Pulmonary artery endothelial cell (primary cell): ENCODE measurements around the gene SEMA5B. TPM values are rescaled to one million over a fixed set of nuclear protein-coding genes. Genes with fewer than 3 reads are reported as not detected.

Experiments
- DNase-seq: peaks from one replicate; pipeline ENCODE4 v3.0.0-alpha.2; 2011; ENCODE audit warnings: low read depth, low spot score
- total RNA-seq: library from RNA; depleted of rRNA; stranded (reverse); fragments of >200 nt; gene quantifications from 2 replicates; pipeline ENCODE4 v1.2.3, GENCODE V29; 2014

Gene SEMA5B
- total RNA-seq, 1 donor from 2014 or later, result not detected

DNA sequence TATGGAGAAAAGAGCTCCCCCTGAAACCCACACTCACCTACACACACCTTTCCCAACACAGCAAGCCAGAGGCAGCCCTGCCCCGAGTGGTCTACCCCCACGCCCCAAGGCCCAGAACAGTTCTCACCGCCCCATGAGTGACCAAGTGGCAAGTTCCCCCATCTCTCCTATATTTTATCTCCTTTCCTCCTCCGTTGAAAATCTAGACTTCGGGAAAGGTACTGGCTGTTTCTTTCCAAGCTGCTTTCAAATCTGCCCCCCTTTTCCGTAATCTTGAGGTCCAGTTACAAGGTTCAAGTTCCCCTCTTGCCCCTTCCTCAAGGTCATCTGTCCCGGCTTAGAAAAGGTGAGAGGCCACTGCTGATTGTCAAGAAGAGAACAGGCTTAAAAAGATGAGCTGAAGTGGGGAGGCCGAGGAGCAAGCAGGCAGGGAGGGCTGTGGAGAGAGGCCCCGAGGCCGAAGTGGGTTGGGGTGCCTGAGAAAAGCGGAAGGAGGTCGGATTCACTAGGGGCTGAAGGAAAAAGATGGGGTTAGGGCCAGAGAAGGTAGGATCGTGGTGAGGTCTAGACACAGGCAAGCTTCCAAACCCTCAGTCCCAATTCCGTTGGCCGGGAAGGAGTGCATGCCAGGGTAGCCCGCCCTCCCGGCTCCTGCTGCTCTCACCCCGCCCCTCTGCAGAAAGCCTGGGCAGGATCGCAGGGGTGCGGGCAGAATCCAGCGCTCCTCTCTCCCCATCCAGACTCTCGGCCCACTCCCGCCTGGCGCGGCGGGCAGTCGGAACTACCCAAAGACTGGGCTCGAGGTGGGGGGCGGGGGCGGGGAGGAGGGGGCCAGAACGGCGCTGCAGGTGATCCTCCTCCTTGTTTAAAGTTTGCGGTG lies 1.7 kb downstream of the SEMA5B start:
- DNase-seq, result no peak

DNA sequence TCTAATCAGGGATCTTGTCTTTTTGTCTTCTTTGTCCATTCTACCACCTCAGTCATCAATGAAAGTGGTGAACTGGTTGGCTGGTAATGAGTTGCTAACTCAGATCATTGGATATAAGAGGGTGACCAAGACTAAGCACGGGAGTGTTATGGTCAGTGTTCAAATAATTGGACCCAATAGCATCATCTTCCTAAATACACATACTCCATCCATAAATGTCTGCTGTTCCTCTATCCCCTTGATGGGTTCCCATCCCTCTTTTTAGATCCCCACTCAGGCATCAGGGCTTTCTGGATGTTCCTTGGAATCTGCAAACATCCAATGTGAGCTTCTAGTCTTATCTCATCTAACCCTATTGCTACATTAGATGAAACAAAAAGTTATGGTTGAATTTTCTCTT lies 3.5 kb downstream of the SEMA5B start:
- no peak for DNase-seq

DNA sequence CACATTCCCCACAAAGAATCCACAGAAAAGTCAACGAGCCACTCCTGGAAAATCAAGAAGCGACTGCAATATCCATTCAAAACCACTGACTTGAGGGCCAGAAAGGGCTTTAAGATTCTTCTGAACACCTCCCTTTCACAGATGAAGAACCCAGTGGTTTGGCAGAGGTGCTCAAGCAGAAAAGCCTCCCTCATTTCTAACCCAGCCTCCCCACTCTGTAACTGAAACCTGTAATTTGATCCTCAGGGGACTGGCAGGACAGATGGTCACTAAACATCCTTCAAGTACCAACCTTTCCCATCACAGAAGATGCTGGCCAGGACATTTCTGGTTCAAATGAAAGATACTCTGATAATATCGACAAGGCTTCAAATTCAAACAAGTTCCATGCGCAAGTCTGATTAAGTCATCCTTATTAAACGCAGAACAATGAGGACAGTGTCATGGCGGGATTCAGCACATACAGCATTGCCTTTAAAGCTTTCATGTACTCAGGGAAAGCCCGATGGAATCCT lies 5.5 kb downstream of the SEMA5B start:
- no peak for DNase-seq

DNA sequence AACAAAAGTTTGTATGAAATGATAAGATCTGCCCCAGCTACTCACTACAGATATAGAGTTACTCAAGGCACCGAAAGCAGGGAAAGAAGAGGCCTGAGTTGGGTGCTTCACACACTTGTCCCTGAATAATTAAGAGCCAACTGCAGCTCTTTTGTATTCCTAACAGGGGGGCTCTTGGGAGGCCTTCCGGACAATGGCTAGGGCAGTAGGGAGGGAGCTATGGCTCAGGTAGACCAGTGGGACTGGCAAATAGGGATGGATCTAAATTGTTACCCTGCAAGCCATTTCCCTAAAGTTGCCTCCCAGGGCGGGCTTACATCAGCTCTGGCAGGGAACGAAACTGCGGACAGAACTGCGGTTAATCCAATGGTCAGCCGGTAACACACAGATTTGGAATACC lies 6.2 kb downstream of the SEMA5B start:
- no peak for DNase-seq

DNA sequence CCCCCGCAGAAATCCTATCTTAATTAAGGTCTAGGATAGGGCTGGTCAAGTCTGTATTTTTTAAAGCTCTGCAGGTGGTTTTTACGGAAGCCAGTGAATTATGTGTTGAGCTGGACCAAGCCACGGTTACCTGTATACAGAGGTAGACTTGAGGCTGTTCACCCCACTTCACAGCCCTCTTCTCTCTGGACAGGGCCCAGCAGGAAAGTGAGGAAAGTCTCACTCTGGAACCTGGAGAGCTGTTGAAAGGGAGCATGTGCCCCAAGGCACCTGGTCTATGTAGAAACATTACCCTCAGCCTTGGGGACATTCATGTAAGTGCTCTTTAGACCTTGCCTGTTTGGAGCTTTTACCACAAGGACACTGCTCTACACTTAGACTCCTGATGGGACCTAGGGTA lies 6.9 kb downstream of the SEMA5B start:
- no peak for DNase-seq

DNA sequence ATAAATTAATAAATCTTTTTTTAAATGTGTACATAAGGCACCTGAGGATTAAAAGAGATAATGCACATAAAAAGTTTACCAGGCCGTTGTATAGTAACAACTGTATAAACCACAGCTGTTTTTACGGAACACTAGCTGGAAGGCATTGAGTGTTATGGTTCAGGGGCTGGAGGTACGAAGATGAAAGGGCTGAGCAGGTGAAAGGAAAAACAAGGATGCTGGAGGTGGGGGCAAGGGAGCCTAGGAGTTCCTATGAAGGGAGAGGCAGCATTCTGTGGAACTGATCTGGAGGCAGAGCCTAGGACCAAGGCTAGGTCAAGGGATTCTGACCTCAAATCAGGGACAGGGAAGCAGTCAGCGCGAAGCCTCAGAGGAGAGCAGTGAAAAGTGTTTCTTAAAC lies 8.0 kb downstream of the SEMA5B start:
- DNase-seq, result no peak

DNA sequence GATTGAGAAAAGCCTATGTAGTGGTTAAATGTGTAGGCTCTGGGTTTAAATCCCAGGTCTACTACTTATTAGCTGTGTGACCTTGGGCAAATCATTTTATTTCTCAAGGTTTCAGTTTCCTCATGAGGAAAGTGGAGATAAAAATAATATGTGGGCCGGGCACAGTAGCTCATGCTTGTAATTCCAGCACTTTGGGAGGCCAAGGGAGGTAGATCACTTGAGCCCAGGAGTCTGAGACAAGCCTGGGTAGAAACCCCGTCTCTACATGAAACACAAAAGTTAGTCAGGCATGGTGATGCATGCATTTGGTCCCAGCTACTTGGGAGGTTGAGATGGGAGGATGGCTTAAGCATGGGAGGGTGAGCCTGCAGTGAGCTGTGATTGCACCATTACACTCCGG lies 8.4 kb downstream of the SEMA5B start:
- no peak for DNase-seq

DNA sequence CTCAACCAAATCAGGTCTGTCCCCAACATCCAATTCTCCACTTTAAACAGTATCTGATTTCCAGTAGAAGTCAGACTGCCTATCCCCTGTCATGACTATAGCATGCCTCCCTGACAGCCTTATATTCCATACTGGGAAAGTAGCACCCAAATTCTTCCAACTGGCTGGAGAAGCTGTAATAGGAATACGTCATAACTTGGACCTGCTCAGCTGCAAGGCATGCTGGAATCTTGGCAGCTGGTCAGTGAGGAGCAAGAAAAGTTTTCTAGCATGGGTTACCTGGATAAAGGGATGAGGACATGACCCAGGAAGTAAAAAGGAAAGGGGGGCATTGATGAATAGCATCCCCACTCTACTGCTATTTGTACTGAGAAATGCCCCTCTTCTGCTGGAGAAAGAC lies 8.9 kb downstream of the SEMA5B start:
- DNase-seq, result no peak

DNA sequence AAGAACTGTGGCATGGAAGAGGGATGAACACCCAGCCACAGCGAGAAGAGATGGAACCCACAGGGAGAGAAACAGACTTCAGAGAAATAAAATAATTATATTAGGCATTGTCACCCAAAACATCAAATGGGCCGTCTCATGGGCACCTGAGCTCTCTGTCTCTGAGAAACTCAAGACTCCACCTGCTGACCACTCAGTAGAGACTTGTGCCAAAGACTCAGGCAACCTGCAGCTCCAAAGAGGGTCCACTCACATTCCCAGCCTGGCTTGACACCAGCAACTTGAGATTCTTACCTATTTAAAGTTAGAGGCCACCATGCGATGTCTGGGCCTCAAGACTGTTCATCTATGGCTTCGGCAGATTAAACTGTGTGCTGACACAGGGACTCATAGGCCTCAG lies 12.0 kb downstream of the SEMA5B start:
- DNase-seq, result no peak

DNA sequence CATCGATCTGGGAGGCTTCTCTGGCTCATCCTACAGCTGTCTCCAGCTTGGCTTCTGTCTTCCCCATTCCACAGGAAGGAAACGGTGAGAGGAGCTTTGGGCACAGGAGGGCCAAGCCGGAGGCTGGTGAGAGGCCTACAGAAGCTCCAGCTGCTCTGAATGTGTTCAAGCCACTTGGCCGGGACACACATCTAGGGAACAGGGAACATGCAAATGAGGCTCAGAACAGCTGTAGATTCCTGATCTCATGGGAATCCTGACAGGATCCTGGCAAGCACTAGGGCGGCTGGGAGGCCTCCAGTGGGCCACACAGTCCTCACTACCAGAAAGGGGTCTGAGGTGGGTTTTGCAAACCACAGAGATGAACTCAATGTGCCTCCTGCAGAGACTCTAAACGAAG lies 13.7 kb downstream of the SEMA5B start:
- no peak for DNase-seq

DNA sequence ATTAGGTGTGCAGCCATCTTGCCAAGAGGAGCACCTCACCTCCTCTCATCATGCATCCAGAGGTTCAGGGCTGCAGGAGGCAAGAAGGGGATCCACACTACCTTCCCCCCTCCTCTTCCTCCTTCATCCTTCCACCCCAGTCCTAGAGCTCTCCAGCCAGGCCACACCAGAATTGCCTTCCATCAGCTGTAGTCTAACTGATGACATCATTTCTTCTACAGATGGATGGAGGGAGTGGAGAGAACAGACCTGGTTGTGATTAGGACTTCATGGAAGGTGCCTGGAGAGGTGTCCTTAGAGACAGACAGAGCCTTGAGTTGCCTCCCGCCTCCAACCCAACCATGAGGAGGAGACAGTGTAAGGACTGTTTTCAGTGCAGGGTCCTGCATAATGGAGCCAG lies 14.9 kb downstream of the SEMA5B start:
- DNase-seq, result no peak

DNA sequence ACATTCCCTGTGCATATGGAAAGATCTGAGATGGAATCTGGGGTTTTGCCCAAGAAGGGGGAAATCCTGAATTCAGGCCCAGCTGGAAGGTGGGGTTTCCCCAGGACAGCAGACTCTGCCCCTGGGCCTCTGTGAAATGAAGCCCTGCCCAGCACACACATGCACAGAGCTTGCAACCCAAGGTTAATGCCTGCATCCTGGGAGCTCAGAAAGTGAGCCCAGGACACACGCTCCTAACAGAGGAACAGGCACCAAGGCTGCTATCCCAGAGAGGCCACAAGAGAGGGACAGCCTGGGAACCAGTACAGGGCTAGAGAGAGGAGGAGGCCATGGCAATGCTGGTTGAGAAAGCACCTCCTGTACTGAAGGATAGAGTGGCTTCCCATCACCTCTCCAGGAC lies 16.1 kb downstream of the SEMA5B start:
- DNase-seq, result no peak

DNA sequence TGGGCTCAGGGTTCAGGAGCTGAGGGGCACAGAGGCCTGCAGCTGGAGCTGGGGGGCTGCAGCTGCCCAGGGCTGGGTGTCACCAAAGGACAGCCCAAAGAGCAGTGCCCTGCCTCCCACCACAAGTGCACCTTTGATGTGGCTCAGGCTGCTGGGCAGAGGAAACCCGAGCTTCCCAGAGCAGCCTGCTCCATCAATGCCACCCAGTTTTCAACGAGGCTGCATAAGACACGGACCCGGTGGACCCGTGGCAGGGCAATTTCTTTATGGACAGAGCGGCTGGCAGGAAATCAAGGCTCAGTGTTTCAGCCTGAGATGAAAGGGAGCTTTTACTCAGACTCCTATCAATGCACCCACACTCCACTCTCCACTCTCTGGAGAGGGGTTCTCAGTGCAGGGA lies 18.7 kb downstream of the SEMA5B start:
- no peak for DNase-seq

DNA sequence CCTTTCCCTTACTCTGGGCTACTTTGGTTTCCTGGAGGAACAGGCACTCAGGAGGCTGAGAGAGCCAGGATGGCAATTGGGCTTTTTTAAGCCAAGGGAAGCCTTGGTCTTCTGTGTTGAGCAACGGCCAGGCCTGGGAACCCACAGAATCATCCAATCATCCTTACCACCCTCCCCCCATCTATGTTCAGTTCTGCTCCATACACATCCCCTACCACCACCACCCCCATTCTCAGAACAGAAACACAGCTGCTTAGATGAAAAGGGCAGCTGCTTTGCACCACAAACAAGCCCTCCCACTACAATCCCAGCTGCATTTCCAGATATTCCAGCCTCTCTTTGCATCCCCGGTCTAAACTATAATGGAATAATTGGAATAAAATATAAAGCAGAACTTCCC lies 21.0 kb downstream of the SEMA5B start:
- no peak for DNase-seq

DNA sequence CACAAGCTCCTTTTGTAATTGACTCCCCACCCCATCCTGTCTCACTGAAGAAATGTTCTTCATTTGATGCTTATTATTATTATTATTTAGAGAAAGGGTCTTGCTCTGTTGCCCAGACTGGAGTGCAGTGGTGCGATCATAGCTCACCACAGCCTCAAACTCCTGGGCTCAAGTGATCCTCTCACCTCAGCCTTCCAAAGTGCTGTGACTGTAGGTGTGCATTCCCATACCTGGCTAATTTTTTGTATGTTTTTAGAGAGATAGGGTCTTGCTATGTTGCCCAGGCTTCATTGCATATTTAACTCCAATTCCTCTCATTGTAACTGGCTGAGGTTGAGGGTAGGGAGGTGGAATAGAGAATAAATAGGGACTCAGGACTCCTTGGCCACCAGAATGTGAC lies 22.3 kb downstream of the SEMA5B start:
- DNase-seq, result no peak

DNA sequence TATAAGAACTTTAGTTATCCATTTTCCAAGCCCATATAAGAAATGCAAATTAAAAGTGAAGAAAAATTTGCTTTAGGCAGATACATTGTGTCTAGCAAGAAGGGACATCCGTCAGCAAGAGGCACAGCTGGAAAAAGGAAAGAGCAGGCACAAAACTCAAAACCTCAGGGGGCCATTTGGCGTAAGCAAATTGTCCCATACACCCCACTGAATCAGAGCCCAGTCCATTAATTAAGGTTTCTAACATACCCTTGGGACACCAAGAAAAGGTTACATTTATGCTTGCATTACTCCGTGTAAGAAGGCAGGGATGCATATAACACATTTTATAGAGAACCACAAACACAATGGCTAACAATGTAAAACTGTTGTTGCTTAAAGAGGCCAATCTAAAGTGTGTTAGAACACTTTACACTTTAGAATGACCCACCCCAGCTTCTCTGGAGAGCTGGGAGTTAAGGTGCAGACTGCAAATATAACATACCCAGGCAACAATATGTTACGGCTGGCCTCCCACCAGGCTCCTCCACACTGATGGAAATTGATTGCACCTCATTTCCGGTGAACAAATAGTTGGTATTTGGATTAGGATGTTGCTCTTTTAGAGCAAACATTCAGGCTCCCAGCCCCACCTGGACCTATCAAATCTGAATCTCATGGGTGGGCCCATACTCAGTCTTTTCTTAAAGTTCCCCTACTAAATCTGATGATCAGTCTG lies 23.2 kb downstream of the SEMA5B start:
- no peak for DNase-seq

DNA sequence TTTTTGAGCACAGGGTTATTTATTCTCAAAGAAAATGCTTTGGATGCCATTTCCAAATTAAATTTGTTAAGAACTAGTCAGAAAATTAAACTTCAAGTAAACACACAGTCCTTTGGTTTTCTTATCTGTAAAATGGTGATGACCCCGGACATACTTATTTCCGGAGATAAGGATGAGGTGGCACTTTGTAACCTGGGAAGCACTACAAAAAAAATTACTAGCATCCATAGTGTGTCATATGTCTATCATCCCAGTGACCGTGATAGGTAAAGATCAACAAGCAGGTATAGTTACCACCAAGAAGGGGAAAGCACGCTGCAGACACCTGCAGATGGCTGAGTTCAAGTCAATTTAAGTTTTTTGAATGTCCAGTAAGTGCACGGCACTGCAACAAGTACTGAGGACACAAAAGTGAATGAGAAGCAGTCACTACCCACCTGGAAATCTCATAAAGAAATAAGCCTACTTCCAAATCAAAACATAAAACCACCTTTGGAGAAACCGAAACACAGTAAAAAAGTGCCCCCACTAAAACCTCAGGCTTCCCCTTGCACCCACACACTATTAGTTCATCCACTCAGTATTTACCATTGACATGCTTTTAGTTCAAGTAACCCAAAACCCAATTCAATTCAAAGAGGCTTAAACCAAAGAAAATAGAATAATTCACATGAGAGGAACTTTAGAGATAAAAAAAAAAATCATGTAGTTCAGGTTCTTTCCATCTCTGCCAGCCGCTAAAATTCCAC lies 24.6 kb downstream of the SEMA5B start:
- no peak for DNase-seq

DNA sequence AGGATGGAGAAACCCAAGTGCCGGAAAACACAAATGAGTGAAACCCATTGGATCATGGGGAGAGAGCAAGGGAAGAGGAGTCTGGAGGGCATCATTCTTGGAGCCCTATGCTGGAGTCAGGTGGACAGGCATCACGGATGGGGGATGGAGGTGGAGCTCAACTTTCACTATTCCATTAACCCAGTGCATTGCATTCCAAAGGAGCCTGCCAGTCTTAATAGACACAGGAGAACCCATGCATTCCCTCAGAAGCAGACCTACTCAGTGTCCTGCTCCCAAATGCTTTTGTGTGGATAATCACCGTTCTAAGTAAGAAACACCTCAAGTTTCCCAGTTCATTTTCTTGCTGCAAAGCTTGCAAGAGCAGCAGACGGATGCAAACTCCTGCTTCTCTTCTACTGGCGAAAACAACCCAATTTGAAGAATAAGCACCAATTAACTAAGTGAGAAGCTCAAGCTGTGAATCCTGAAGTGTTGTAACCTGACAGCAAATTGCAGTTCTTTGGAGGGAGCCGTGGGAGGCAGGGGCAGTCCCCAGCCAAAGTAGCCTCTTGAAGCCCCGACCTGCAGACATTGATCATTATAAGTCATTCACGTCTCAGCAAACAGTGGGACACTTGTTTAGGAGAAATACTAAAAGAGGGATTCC lies 25.3 kb downstream of the SEMA5B start:
- DNase-seq, result no peak

DNA sequence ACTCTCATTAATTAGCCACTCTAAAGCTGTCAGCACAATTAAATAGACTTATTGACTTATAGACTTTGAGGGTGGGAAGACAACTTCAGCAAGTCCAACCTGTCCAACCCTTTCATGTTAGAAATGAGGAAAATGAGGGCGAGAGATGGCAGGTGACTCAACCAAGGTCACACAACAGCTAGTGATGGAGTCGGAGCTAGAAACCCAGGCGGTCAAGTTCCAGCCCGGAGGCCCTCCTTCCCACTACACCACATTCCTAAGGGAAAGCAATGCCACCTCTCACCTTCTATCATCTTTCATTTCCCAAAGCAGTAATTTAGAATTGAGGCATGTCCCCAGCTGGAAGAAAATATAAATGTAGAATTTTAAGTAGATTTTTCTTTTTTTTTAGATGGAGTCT lies 28.7 kb downstream of the SEMA5B start:
- no peak for DNase-seq

DNA sequence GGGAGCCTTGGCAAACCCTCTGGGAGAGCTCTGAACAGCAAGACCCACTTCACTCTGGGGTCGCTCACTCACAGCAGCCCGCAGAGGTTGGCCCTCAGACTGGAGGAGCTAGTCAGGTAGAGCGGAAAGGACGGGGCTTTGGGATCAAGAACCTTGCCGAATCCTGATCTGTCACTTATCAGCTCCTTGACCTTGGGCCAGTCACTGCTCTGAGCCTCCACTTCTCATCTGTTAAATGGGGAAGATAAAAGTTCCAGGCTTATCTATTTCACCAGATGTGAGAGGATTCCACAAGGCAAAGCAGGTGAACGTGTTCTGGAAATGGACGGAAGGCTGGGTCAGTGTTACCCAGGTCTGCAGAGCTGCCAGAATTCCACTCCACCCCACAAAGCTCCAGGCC lies 29.4 kb downstream of the SEMA5B start:
- no peak for DNase-seq

DNA sequence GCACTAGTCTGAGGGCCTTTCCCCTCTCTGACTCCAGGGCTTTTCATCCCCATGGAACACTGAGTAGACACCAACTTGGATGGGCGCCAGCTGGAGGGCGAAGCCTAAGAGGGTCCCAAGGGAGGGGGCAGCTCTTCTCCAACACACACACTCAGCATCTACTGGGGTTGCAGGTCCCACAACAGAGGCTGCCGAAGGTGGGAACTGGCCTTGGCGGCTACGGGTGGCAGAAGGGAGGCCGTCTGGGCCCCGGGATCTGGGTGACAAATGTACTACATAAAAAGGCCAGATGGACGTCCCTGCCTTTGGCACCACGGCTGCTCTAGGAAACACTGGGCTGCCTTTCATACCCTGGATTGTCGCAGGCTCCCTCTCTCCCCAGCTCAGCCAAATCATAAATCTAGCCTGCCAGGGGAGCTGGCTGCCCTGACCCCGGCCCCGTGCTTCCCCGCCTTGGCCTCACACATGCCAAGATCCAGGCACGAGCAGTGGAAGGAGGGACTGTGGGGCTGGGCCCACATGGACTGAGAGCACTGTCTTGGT lies 31.5 kb downstream of the SEMA5B start:
- DNase-seq, result no peak
